CD14-positive monocyte (primary cell): Measurements from ENCODE around the gene PAXIP1. TPM values are rescaled to one million over a fixed set of nuclear protein-coding genes. Genes with fewer than 3 reads are reported as not detected.

Source experiments
- DNase-seq, 3 donors: peaks; one replicate each; pipeline ENCODE4 v3.0.0-alpha.2; 2011 to 2022
- H2AFZ ChIP-seq: 2 replicates; pipeline ENCODE4 v1.6.0; 2012; ENCODE audit warnings: mild to moderate bottlenecking, low read depth, low read length, inconsistent platforms; ENCODE audit not compliant: insufficient read depth, poor library complexity, severe bottlenecking
- H3K27ac ChIP-seq, 2 donors: 1 replicate in 1 of 2; 2 replicates in 1 of 2; pipeline ENCODE4 v1.5.1; 2012 to 2013; ENCODE audit warnings: low read length in 2 of 2, control low read depth in 1 of 2, inconsistent platforms in 1 of 2, low read depth in 1 of 2, mild to moderate bottlenecking in 1 of 2
- H3K27me3 ChIP-seq, 2 donors: one replicate each; pipeline versions ENCODE4 v1.6.0 to v1.6.1; 2011 to 2013; ENCODE audit warnings: low read length in 2 of 2; ENCODE audit not compliant: control insufficient read depth in 2 of 2, insufficient read depth in 2 of 2
- H3K36me3 ChIP-seq, 2 donors: replicated peaks in 1 of 2; 1 replicate in 1 of 2; 2 replicates in 1 of 2; pipeline versions ENCODE4 v1.5.1 to v1.6.1; 2012 to 2013; ENCODE audit warnings: low read length in 2 of 2, control low read depth in 1 of 2, inconsistent platforms in 1 of 2, mild to moderate bottlenecking in 1 of 2; ENCODE audit not compliant: insufficient read depth in 2 of 2, control insufficient read depth in 1 of 2
- H3K4me1 ChIP-seq, 2 donors: 1 replicate in 1 of 2; 2 replicates in 1 of 2; pipeline versions ENCODE4 v1.5.1 to v1.6.1; 2012 to 2013; ENCODE audit warnings: low read length in 2 of 2, control low read depth in 1 of 2, inconsistent platforms in 1 of 2, mild to moderate bottlenecking in 1 of 2, moderate library complexity in 1 of 2; ENCODE audit not compliant: insufficient read depth in 2 of 2, control insufficient read depth in 1 of 2
- H3K4me2 ChIP-seq: replicated peaks from 2 replicates; pipeline ENCODE3; 2012; ENCODE audit warnings: low read length, moderate library complexity, mild to moderate bottlenecking; ENCODE audit not compliant: poor library complexity, severe bottlenecking; ENCODE audit errors: extremely low read depth
- H3K4me3 ChIP-seq, 3 experiments: fragments of 200-600 bp in 1 of 3; sonication (generic) in 1 of 3; replicated peaks in 1 of 3; 1 replicate in 2 of 3; 2 replicates in 1 of 3; pipeline ENCODE4 v1.5.1; 2011 to 2013; ENCODE audit warnings: low read length in 3 of 3, mild to moderate bottlenecking in 3 of 3, control low read depth in 2 of 3, low read depth in 2 of 3, inconsistent platforms in 1 of 3, moderate library complexity in 1 of 3
- H3K79me2 ChIP-seq: 2 replicates; pipeline ENCODE4 v1.6.0; 2012; ENCODE audit warnings: mild to moderate bottlenecking, control low read depth, inconsistent platforms, low read length, moderate library complexity; ENCODE audit not compliant: insufficient read depth
- H3K9ac ChIP-seq: 2 replicates; pipeline ENCODE4 v1.6.0; 2017; ENCODE audit warnings: low read length, mild to moderate bottlenecking; ENCODE audit not compliant: insufficient read depth, poor library complexity, severe bottlenecking
- H3K9me3 ChIP-seq, 2 donors: replicated peaks in 1 of 2; 1 replicate in 1 of 2; 2 replicates in 1 of 2; pipeline versions ENCODE4 v1.5.1 to v1.6.1; 2012 to 2013; ENCODE audit warnings: low read length in 2 of 2, control low read depth in 1 of 2; ENCODE audit not compliant: control insufficient read depth in 1 of 2, insufficient read depth in 1 of 2
- H4K20me1 ChIP-seq: 2 replicates; pipeline ENCODE4 v1.6.0; 2012; ENCODE audit warnings: mild to moderate bottlenecking, low read length, control low read depth, moderate library complexity; ENCODE audit not compliant: insufficient read depth
- H3K27ac Mint-ChIP-seq, 7 donors: one replicate each; pipeline ENCODE4 v1.8.0; 2020; ENCODE audit warnings: mild to moderate bottlenecking in 7 of 7, mixed read lengths in 7 of 7, moderate library complexity in 6 of 7, inconsistent platforms in 2 of 7
- H3K27me3 Mint-ChIP-seq, 3 donors: one replicate each; pipeline ENCODE4 v1.8.0; 2021 to 2022; ENCODE audit warnings: low read depth in 3 of 3, mild to moderate bottlenecking in 3 of 3, mixed read lengths in 3 of 3, moderate library complexity in 3 of 3, inconsistent platforms in 1 of 3
- H3K36me3 Mint-ChIP-seq, 2 donors: one replicate each; pipeline ENCODE4 v1.8.0; 2020; ENCODE audit warnings: mixed read lengths in 2 of 2, inconsistent platforms in 1 of 2, mild to moderate bottlenecking in 1 of 2
- H3K4me1 Mint-ChIP-seq: one replicate; pipeline ENCODE4 v1.8.0; 2020; ENCODE audit warnings: mild to moderate bottlenecking, mixed read lengths
- H3K4me3 Mint-ChIP-seq, 2 donors: one replicate each; pipeline ENCODE4 v1.8.0; 2020; ENCODE audit warnings: mild to moderate bottlenecking in 2 of 2, mixed read lengths in 2 of 2, moderate library complexity in 1 of 2
- H3K9me3 Mint-ChIP-seq, 7 donors: one replicate each; pipeline ENCODE4 v1.8.0; 2020 to 2022; ENCODE audit warnings: mixed read lengths in 7 of 7, mild to moderate bottlenecking in 6 of 7, moderate library complexity in 6 of 7, inconsistent platforms in 2 of 7
- WGBS: methylation state at CpG from one replicate; pipeline ENCODE4 v1.1.5; 2013; ENCODE audit warnings: missing lambda C conversion rate; ENCODE audit not compliant: insufficient coverage; 5-methylcytosine and 5-hydroxymethylcytosine counted together
- intact Hi-C, 2 donors: fragments of 100-400 bp; cut with micrococcal nuclease; formaldehyde crosslinking; loops; one replicate each; pipeline versions ENCODE4 v1.15.0 to v1.15.1; 2023
- polyA plus RNA-seq, 3 donors: library from polyadenylated mRNA; depleted of rRNA in 1 of 3; unstranded in 2 of 3; stranded (reverse) in 1 of 3; fragments of 300-500 nt in 2 of 3; fragments of >200 nt in 1 of 3; fragmentation: Illumina TruSeq in 2 of 3; gene quantifications; 1 replicate in 2 of 3; 2 replicates in 1 of 3; pipeline ENCODE4 v1.2.3, GENCODE V29; 2012 to 2021
- TF ChIP-seq, protein P1 (sequence below): fragments of 200-600 bp; IDR thresholded peaks from one replicate; pipeline ENCODE4 v1.8.0; 2022; ENCODE audit warnings: antibody characterized with exemption, mild to moderate bottlenecking

PAXIP1 gene
- polyA plus RNA-seq, 3 donors: 0.44 to 8.4 (median 0.58) TPM

DNA sequence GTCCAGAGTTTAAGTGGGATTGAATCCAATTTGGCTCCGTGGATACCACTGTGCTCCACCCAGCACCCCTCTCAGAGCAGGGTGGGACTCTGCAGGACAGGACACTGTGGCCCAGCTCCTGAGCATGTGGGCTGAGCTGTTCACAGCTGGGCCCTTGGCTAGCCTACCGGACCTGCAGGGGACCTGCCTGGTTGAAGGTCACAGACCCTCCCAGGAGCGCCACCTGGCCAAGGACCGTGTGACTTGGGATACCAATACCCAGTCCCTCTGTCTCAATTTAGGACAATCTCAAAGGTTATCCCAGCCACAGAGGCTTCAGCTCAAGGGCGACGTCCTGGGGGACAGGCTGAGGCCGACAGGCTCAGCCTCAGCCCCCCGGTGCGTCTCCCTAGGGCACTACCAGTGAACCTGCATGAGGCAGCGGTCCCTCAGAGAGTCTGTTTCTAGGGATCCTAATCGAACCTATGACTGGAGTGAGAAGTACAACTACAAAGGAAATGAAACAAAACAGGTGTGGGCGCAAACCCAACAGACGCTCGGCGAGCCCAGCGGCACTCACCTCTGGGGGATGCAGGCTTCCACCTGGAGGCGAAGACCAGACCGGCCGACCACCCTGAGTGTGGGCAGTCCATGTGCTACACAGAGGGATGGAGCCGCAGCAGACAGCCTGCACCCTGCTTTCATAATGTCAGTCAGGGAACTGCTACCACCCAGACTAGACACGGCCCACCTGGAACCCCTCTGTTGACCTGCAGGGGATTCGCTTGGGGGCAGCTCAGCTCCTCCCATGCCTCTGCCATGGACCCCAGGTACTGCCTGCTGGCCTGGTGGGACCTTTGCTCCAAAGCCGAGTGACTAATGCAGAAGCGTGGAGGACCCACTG lies 103.7 kb downstream of the PAXIP1 start:
- intact Hi-C loops: no loop called here
- no peaks in the 10 kb centered on the region for H3K27me3 ChIP-seq
- no peaks in the 10 kb centered on the region for H3K36me3 ChIP-seq
- no peak for DNase-seq
- Mint-ChIP-seq H3K27ac (no peak overlapping the region), H3K4me1 (no peaks in the 10 kb centered on the region), H3K27me3 (peaks cover 1 to 4% (median 3%) of the 10 kb centered on the region in 3 donors), H3K36me3 (no peaks in the 10 kb centered on the region), H3K9me3 (peaks cover 0 to 5% (median 1%) of the 10 kb centered on the region in 7 donors), H3K4me3 (no peak overlapping the region)
- H3K4me1 ChIP-seq: no peaks in the 10 kb centered on the region
- H3K79me2 ChIP-seq: no peaks in the 10 kb centered on the region
- H3K4me2 ChIP-seq: no peak overlapping the region
- no peak overlapping the region for H3K4me3 ChIP-seq
- no peak overlapping the region for H3K27ac ChIP-seq
- no peak overlapping the region for H3K9ac ChIP-seq
- WGBS: 95% methylated on average over 21 of the region's 24 CpGs
- H3K9me3 ChIP-seq: no peaks in the 10 kb centered on the region
- TF ChIP-seq, protein P1, sequence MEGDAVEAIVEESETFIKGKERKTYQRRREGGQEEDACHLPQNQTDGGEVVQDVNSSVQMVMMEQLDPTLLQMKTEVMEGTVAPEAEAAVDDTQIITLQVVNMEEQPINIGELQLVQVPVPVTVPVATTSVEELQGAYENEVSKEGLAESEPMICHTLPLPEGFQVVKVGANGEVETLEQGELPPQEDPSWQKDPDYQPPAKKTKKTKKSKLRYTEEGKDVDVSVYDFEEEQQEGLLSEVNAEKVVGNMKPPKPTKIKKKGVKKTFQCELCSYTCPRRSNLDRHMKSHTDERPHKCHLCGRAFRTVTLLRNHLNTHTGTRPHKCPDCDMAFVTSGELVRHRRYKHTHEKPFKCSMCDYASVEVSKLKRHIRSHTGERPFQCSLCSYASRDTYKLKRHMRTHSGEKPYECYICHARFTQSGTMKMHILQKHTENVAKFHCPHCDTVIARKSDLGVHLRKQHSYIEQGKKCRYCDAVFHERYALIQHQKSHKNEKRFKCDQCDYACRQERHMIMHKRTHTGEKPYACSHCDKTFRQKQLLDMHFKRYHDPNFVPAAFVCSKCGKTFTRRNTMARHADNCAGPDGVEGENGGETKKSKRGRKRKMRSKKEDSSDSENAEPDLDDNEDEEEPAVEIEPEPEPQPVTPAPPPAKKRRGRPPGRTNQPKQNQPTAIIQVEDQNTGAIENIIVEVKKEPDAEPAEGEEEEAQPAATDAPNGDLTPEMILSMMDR: no peak
- no peaks in the 10 kb centered on the region for H4K20me1 ChIP-seq
- H2AFZ ChIP-seq: no peak overlapping the region

DNA sequence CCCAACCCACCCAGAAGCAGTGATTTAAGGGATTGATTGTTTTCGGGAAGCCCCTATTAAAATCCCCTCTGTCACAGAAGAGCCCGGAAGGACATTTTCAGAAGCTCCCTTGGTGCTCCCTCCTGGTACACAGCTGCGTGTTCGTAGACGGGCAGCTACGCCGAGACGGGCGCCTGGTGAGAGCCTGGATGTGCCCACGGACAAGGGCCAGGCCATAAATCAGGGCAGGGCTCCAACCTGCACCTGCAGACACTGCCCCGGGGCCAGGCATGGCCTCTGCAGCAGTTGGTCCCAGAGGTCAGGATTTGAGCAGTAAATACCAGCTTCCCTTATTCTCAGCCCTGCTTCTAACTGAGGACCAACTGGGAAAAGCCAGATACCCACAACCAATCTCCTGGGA lies 106.8 kb downstream of the PAXIP1 start:
- Histone ChIP-seq H3K4me2 (no peak overlapping the region), H3K9me3 (no peaks in the 10 kb centered on the region), H3K79me2 (no peaks in the 10 kb centered on the region), H3K36me3 (no peaks in the 10 kb centered on the region), H3K4me3 (no peak overlapping the region), H3K27me3 (no peaks in the 10 kb centered on the region), H2AFZ (no peak overlapping the region), H4K20me1 (no peaks in the 10 kb centered on the region), H3K9ac (no peak overlapping the region), H3K4me1 (no peaks in the 10 kb centered on the region), H3K27ac (no peak overlapping the region)
- TF ChIP-seq, protein P1: no peak
- Mint-ChIP-seq H3K27me3 (peaks cover 1 to 6% (median 5%) of the 10 kb centered on the region in 3 donors), H3K4me3 (no peak overlapping the region), H3K4me1 (no peaks in the 10 kb centered on the region), H3K9me3 (peaks cover 0 to 14% (median 8%) of the 10 kb centered on the region in 7 donors), H3K36me3 (no peaks in the 10 kb centered on the region), H3K27ac (no peak overlapping the region)
- no peak for DNase-seq
- intact Hi-C loops: no loop called here
- 93% methylated on average over 10 of the region's 11 CpGs for WGBS

Other genes with a start within 250 kb of the PAXIP1 start
- gene HTR5A, start 67.2 kb upstream of the PAXIP1 start, polyA plus RNA-seq: not detected